HepG2 (cell line): ENCODE results near the gene PEX7.

ENCODE experiments used
- CBX5 ChIP-seq: sonication (generic); formaldehyde crosslinking; IDR thresholded peaks from 2 replicates; pipeline ENCODE4 v1.4.0; 2020; ENCODE audit warnings: missing genetic modification reagents, borderline replicate concordance
- CHD4 ChIP-seq: fragments of 200-600 bp; sonication (generic); IDR thresholded peaks from 2 replicates; pipeline ENCODE4 v1.7.0; 2017; ENCODE audit warnings: mild to moderate bottlenecking, low read length, borderline replicate concordance
- MAZ ChIP-seq, 2 experiments: sonication (generic) in 1 of 2; formaldehyde crosslinking in 1 of 2; IDR thresholded peaks; 2 replicates each; pipeline versions ENCODE4 v1.5.0 to v1.6.1; 2012 to 2020; ENCODE audit warnings: low read depth in 2 of 2, mild to moderate bottlenecking in 2 of 2, borderline replicate concordance in 1 of 2, improper control_type of control experiment in 1 of 2, low read length in 1 of 2, missing genetic modification reagents in 1 of 2, moderate library complexity in 1 of 2
- PHB2 ChIP-seq: fragments of 450-650 bp; IDR thresholded peaks from 2 replicates; pipeline ENCODE4 v1.6.1; 2018; ENCODE audit not compliant: partially characterized antibody
- POLR2A ChIP-seq, 2 experiments: IDR thresholded peaks; 2 replicates each; pipeline ENCODE4 v1.6.1; 2011; ENCODE audit warnings: low read depth in 2 of 2, low read length in 2 of 2, mild to moderate bottlenecking in 1 of 2, moderate library complexity in 1 of 2; ENCODE audit not compliant: insufficient read depth in 1 of 2
- SP2 ChIP-seq: sonication (generic); formaldehyde crosslinking; IDR thresholded peaks from 2 replicates; pipeline ENCODE4 v1.5.1; 2020; ENCODE audit warnings: mild to moderate bottlenecking, missing genetic modification reagents
- TF ChIP-seq, protein P1 (sequence below): sonication (generic); formaldehyde crosslinking; IDR thresholded peaks from 2 replicates; pipeline ENCODE4 v1.5.0; 2020; ENCODE audit warnings: mild to moderate bottlenecking, missing genetic modification reagents, moderate library complexity
- TF ChIP-seq, protein P2 (sequence below): IDR thresholded peaks from 2 replicates; pipeline ENCODE4 v1.6.1; 2012; ENCODE audit warnings: inconsistent platforms
- TF ChIP-seq, protein P3 (sequence below): sonication (generic); formaldehyde crosslinking; IDR thresholded peaks from 2 replicates; pipeline ENCODE4 v1.4.0; 2020; ENCODE audit warnings: missing genetic modification reagents, borderline replicate concordance

DNA sequence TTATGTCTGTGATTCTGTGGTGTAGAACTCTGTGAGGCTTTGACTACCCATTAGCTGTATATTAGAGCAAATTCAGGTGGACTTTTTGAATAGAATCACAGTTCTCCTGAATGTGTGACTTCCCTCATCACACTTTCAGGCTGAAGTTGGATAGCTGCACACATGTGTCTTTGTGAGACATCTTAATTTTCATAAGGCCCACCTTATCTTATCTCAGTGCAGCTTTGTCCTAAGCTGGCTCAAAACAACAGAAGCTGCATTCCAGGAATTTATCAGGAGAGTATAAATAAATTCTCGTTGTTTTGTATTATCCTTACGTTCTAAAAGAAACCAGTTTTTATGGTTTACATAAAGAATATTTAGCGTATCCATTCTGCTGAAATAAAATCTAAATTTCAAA, 73.5 kb downstream of the PEX7 start:
- TF ChIP-seq PHB2 (no peak), SP2 (CRISPR knock-in tag) (no peak), MAZ (IDR thresholded peaks at IDR 0.05; ENCODE audit: borderline replicate concordance, low read depth, low read length) (no peak), MAZ (CRISPR knock-in tag; IDR thresholded peaks at IDR 0.05; ENCODE audit: low read depth) (no peak), CBX5 (no peak), CHD4 (no peak), POLR2A (IDR thresholded peaks at IDR 0.05; ENCODE audit: insufficient read depth in 1 of 2, low read depth in 2 of 2, low read length in 2 of 2) (no peak)
- TF ChIP-seq, protein P1, sequence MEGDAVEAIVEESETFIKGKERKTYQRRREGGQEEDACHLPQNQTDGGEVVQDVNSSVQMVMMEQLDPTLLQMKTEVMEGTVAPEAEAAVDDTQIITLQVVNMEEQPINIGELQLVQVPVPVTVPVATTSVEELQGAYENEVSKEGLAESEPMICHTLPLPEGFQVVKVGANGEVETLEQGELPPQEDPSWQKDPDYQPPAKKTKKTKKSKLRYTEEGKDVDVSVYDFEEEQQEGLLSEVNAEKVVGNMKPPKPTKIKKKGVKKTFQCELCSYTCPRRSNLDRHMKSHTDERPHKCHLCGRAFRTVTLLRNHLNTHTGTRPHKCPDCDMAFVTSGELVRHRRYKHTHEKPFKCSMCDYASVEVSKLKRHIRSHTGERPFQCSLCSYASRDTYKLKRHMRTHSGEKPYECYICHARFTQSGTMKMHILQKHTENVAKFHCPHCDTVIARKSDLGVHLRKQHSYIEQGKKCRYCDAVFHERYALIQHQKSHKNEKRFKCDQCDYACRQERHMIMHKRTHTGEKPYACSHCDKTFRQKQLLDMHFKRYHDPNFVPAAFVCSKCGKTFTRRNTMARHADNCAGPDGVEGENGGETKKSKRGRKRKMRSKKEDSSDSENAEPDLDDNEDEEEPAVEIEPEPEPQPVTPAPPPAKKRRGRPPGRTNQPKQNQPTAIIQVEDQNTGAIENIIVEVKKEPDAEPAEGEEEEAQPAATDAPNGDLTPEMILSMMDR = no peak
- TF ChIP-seq, protein P2, sequence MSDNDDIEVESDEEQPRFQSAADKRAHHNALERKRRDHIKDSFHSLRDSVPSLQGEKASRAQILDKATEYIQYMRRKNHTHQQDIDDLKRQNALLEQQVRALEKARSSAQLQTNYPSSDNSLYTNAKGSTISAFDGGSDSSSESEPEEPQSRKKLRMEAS = no peak
- TF ChIP-seq, protein P3, sequence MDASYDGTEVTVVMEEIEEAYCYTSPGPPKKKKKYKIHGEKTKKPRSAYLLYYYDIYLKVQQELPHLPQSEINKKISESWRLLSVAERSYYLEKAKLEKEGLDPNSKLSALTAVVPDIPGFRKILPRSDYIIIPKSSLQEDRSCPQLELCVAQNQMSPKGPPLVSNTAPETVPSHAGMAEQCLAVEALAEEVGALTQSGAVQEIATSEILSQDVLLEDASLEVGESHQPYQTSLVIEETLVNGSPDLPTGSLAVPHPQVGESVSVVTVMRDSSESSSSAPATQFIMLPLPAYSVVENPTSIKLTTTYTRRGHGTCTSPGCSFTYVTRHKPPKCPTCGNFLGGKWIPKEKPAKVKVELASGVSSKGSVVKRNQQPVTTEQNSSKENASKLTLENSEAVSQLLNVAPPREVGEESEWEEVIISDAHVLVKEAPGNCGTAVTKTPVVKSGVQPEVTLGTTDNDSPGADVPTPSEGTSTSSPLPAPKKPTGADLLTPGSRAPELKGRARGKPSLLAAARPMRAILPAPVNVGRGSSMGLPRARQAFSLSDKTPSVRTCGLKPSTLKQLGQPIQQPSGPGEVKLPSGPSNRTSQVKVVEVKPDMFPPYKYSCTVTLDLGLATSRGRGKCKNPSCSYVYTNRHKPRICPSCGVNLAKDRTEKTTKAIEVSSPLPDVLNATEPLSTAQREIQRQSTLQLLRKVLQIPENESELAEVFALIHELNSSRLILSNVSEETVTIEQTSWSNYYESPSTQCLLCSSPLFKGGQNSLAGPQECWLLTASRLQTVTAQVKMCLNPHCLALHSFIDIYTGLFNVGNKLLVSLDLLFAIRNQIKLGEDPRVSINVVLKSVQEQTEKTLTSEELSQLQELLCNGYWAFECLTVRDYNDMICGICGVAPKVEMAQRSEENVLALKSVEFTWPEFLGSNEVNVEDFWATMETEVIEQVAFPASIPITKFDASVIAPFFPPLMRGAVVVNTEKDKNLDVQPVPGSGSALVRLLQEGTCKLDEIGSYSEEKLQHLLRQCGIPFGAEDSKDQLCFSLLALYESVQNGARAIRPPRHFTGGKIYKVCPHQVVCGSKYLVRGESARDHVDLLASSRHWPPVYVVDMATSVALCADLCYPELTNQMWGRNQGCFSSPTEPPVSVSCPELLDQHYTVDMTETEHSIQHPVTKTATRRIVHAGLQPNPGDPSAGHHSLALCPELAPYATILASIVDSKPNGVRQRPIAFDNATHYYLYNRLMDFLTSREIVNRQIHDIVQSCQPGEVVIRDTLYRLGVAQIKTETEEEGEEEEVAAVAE (CRISPR knock-in tag) = no peak
